ENCODE measurements around the gene CHST15. TPM values are rescaled to one million over a fixed set of nuclear protein-coding genes. Genes with fewer than 3 reads are reported as not detected.

The CHST15 gene
- total RNA-seq, 8 experiments from 2014 or later, result 0.31 to 26.5 (median 15.6) TPM; not detected in 1

- Histone ChIP-seq H3K4me3 (no peak overlapping the region), H3K4me1 (replicated peaks in 1 of 2) (peaks cover 30 to 40% of the 10 kb centered on the region in 2 donors), H3K27ac (no peak overlapping the region)
- 78 to 100% (median 100%) methylated on average over 1 to 3 of the region's 5 CpGs; no CpG with 5 or more reads in 7 of the 10 experiments for WGBS, 10 experiments
- ATAC-seq (replicated peaks in 6 of 8), result no peak
- in situ Hi-C loops (cut with MboI; ENCODE audit: low pct_unique_long_range_greater_than_20kb in 2 of 9, low sequenced_read_pairs in 9 of 9, unreplicated experiment in 9 of 9), result no loop called here
These were observed 35.4 kb upstream of the CHST15 start for GRCh38 chr10:124128811-124129145.

GRCh38 chr10:124127965-124128810 lies 34.8 kb upstream of the CHST15 start:
- 20 to 97% methylated on average over 1 to 4 of the region's 14 CpGs; no CpG with 5 or more reads in 8 of the 10 experiments for WGBS, 10 experiments
- in situ Hi-C loops (cut with MboI; ENCODE audit: low pct_unique_long_range_greater_than_20kb in 2 of 9, low sequenced_read_pairs in 9 of 9, unreplicated experiment in 9 of 9), result no loop called here
- peak in 5 of 8 experiments; percentile 54 to 66 (median 65) for ATAC-seq (replicated peaks in 6 of 8)
- Histone ChIP-seq H3K4me1 (replicated peaks in 1 of 2) (peaks cover 30 to 40% of the 10 kb centered on the region in 2 donors), H3K4me3 (no peak overlapping the region), H3K27ac (no peak overlapping the region)

GRCh38 chr10:124127563-124127962 lies 34.2 kb upstream of the CHST15 start:
- Histone ChIP-seq H3K27ac (no peak overlapping the region), H3K4me1 (replicated peaks in 1 of 2) (peaks cover 30 to 41% of the 10 kb centered on the region in 2 donors), H3K4me3 (no peak overlapping the region)
- in situ Hi-C loops (cut with MboI; ENCODE audit: low pct_unique_long_range_greater_than_20kb in 2 of 9, low sequenced_read_pairs in 9 of 9, unreplicated experiment in 9 of 9), result no loop called here
- 67 to 93% (median 89%) methylated on average over 3 to 4 of the region's 9 CpGs; no CpG with 5 or more reads in 6 of the 10 experiments for WGBS, 10 experiments
- no peak for ATAC-seq (replicated peaks in 6 of 8)

GRCh38 chr10:124126983-124127385 lies 33.6 kb upstream of the CHST15 start:
- in situ Hi-C loops (cut with MboI; ENCODE audit: low pct_unique_long_range_greater_than_20kb in 2 of 9, low sequenced_read_pairs in 9 of 9, unreplicated experiment in 9 of 9), result no loop called here
- Histone ChIP-seq H3K27ac (no peak overlapping the region), H3K4me3 (no peak overlapping the region), H3K4me1 (replicated peaks in 1 of 2) (peaks cover 29 to 43% of the 10 kb centered on the region in 2 donors)
- 81 to 100% (median 85%) methylated on average over 1 to 7 of the region's 9 CpGs; no CpG with 5 or more reads in 5 of the 10 experiments for WGBS, 10 experiments
- no peak for ATAC-seq (replicated peaks in 6 of 8)

GRCh38 chr10:124126145-124126982 lies 33.0 kb upstream of the CHST15 start:
- WGBS, 10 experiments, result 32 to 100% (median 80%) methylated on average over 1 to 7 of the region's 11 CpGs; no CpG with 5 or more reads in 2 of the 10 experiments
- Histone ChIP-seq H3K4me1 (replicated peaks in 1 of 2) (peaks cover 23 to 38% of the 10 kb centered on the region in 2 donors), H3K4me3 (no peak overlapping the region), H3K27ac (no peak overlapping the region)
- ATAC-seq (replicated peaks in 6 of 8), result no peak
- in situ Hi-C loops (cut with MboI; ENCODE audit: low pct_unique_long_range_greater_than_20kb in 2 of 9, low sequenced_read_pairs in 9 of 9, unreplicated experiment in 9 of 9), result no loop called here

- H3K4me3 ChIP-seq, result no peak overlapping the region
- WGBS, 10 experiments, result 22 to 100% (median 70%) methylated on average over 1 to 8 of the region's 10 CpGs; no CpG with 5 or more reads in 1 of the 10 experiments
- no peak overlapping the region for H3K27ac ChIP-seq
- ATAC-seq (replicated peaks in 6 of 8), result peak in 3 of 8 experiments; percentile 21 to 54 (median 26)
- peaks cover 16 to 29% of the 10 kb centered on the region in 2 donors for H3K4me1 ChIP-seq (replicated peaks in 1 of 2)
- in situ Hi-C loops (cut with MboI; ENCODE audit: low pct_unique_long_range_greater_than_20kb in 2 of 9, low sequenced_read_pairs in 9 of 9, unreplicated experiment in 9 of 9), result no loop called here
These were observed 32.1 kb upstream of the CHST15 start for GRCh38 chr10:124125305-124126116.

- Histone ChIP-seq H3K4me3 (no peak overlapping the region), H3K4me1 (replicated peaks in 1 of 2) (peaks cover 19 to 22% of the 10 kb centered on the region in 2 donors), H3K27ac (no peak overlapping the region)
- ATAC-seq (replicated peaks in 6 of 8), result no peak
- WGBS, 10 experiments, result 68 to 100% (median 94%) methylated on average over 1 to 2 of the region's 2 CpGs; no CpG with 5 or more reads in 4 of the 10 experiments
- in situ Hi-C loops (cut with MboI; ENCODE audit: low pct_unique_long_range_greater_than_20kb in 2 of 9, low sequenced_read_pairs in 9 of 9, unreplicated experiment in 9 of 9), result no loop called here
These were observed 31.4 kb upstream of the CHST15 start for GRCh38 chr10:124124769-124125161.

GRCh38 chr10:124124123-124124768 lies 30.8 kb upstream of the CHST15 start:
- Histone ChIP-seq H3K27ac (no peak overlapping the region), H3K4me1 (replicated peaks in 1 of 2) (peaks cover 22% of the 10 kb centered on the region in 2 donors), H3K4me3 (no peak overlapping the region)
- 47 to 100% (median 80%) methylated on average over 1 to 10 of the region's 10 CpGs; no CpG with 5 or more reads in 1 of the 10 experiments for WGBS, 10 experiments
- in situ Hi-C loops (cut with MboI; ENCODE audit: low pct_unique_long_range_greater_than_20kb in 2 of 9, low sequenced_read_pairs in 9 of 9, unreplicated experiment in 9 of 9), result no loop called here
- no peak for ATAC-seq (replicated peaks in 6 of 8)

GRCh38 chr10:124123156-124123555 lies 29.8 kb upstream of the CHST15 start:
- WGBS, 10 experiments, result 27 to 92% (median 80%) methylated on average over 1 to 7 of the region's 8 CpGs; no CpG with 5 or more reads in 1 of the 10 experiments
- in situ Hi-C loops (cut with MboI; ENCODE audit: low pct_unique_long_range_greater_than_20kb in 2 of 9, low sequenced_read_pairs in 9 of 9, unreplicated experiment in 9 of 9), result no loop called here
- no peak overlapping the region for H3K4me3 ChIP-seq
- peak in 1 of 8 experiments; percentile 28 for ATAC-seq (replicated peaks in 6 of 8)
- no peak overlapping the region for H3K27ac ChIP-seq
- peaks cover 14 to 20% of the 10 kb centered on the region in 2 donors for H3K4me1 ChIP-seq (replicated peaks in 1 of 2)

- H3K4me3 ChIP-seq, result no peak overlapping the region
- in situ Hi-C loops (cut with MboI; ENCODE audit: low pct_unique_long_range_greater_than_20kb in 2 of 9, low sequenced_read_pairs in 9 of 9, unreplicated experiment in 9 of 9), result no loop called here
- H3K4me1 ChIP-seq (replicated peaks in 1 of 2), result peaks cover 15 to 20% of the 10 kb centered on the region in 2 donors
- no peak overlapping the region for H3K27ac ChIP-seq
- WGBS, 10 experiments, result 23 to 100% (median 83%) methylated on average over 1 to 11 of the region's 13 CpGs; no CpG with 5 or more reads in 2 of the 10 experiments
- peak in 5 of 8 experiments; percentile 25 to 68 (median 36) for ATAC-seq (replicated peaks in 6 of 8)
These were observed 28.8 kb upstream of the CHST15 start for GRCh38 chr10:124122211-124122610.

GRCh38 chr10:124120410-124121061 lies 27.1 kb upstream of the CHST15 start:
- in situ Hi-C loops (cut with MboI; ENCODE audit: low pct_unique_long_range_greater_than_20kb in 2 of 9, low sequenced_read_pairs in 9 of 9, unreplicated experiment in 9 of 9), result no loop called here
- WGBS, 10 experiments, result 75 to 100% (median 90%) methylated on average over 1 to 3 of the region's 4 CpGs; no CpG with 5 or more reads in 6 of the 10 experiments

More at GRCh38 chr10:124120410-124121061, 27.1 kb upstream of the CHST15 start:
- no peak for ATAC-seq (replicated peaks in 6 of 8)
- H3K4me3 ChIP-seq, result no peak overlapping the region
- H3K4me1 ChIP-seq (replicated peaks in 1 of 2), result peaks cover 12 to 17% of the 10 kb centered on the region in 2 donors
- H3K27ac ChIP-seq, result no peak overlapping the region
